ENCODE results near the gene MOCOS.

Gene MOCOS

GRCh38 chr18:36309436-36310391, 122.4 kb downstream of the MOCOS start:
- no peak for DNase-seq

GRCh38 chr18:36311026-36311570, 123.8 kb downstream of the MOCOS start:
- no peak for DNase-seq

- no peak for DNase-seq
Measured at GRCh38 chr18:36312806-36313395, 125.6 kb downstream of the MOCOS start.

GRCh38 chr18:36314098-36314497, 126.8 kb downstream of the MOCOS start:
- DNase-seq = no peak

GRCh38 chr18:36314754-36315153, 127.5 kb downstream of the MOCOS start:
- no peak for DNase-seq

- no peak for DNase-seq
Measured at GRCh38 chr18:36315736-36316135, 128.4 kb downstream of the MOCOS start.

- no peak for DNase-seq
Measured at GRCh38 chr18:36316246-36316645, 128.9 kb downstream of the MOCOS start.

All from activated CD4-positive, alpha-beta T cell treated with anti-CD3 and anti-CD28 coated beads for 48 hours (primary cell).